Spleen (tissue), 11 donors: ENCODE measurements around the gene SLC48A1. TPM values are rescaled to one million over a fixed set of nuclear protein-coding genes. Genes with fewer than 3 reads are reported as not detected.

ENCODE experiments used
- DNase-seq: peaks from one replicate; pipeline ENCODE4 v3.0.0-alpha.2; 2020
- H3K27ac ChIP-seq, 8 donors: fragments of 200-600 bp; sonication (generic) in 7 of 8; 1 replicate in 4 of 8; 2 replicates in 4 of 8; pipeline versions ENCODE4 v1.5.0 to v1.8.0; 2016 to 2021; ENCODE audit warnings: inconsistent platforms in 4 of 8, mild to moderate bottlenecking in 4 of 8, moderate library complexity in 1 of 8
- H3K27me3 ChIP-seq, 7 donors: fragments of 200-600 bp; sonication (generic) in 6 of 7; replicated peaks in 1 of 7; 1 replicate in 4 of 7; 2 replicates in 3 of 7; pipeline versions ENCODE4 v1.5.0 to v1.8.0; 2016 to 2021; ENCODE audit warnings: inconsistent platforms in 3 of 7, mild to moderate bottlenecking in 1 of 7
- H3K36me3 ChIP-seq, 6 donors: fragments of 200-600 bp; sonication (generic) in 5 of 6; 1 replicate in 4 of 6; 2 replicates in 2 of 6; pipeline versions ENCODE4 v1.5.0 to v1.8.0; 2016 to 2021; ENCODE audit warnings: inconsistent platforms in 2 of 6
- H3K4me1 ChIP-seq, 6 donors: fragments of 200-600 bp; sonication (generic) in 5 of 6; 1 replicate in 3 of 6; 2 replicates in 3 of 6; pipeline versions ENCODE4 v1.5.0 to v1.8.0; 2016 to 2021; ENCODE audit warnings: inconsistent platforms in 3 of 6
- H3K4me3 ChIP-seq, 8 donors: fragments of 200-600 bp; sonication (generic) in 7 of 8; 1 replicate in 4 of 8; 2 replicates in 4 of 8; pipeline versions ENCODE4 v1.5.0 to v1.8.0; 2016 to 2021; ENCODE audit warnings: inconsistent platforms in 4 of 8, mild to moderate bottlenecking in 4 of 8, moderate library complexity in 2 of 8
- H3K9me3 ChIP-seq, 8 donors: fragments of 200-600 bp; sonication (generic) in 7 of 8; 1 replicate in 4 of 8; 2 replicates in 4 of 8; pipeline versions ENCODE4 v1.5.0 to v1.8.0; 2016 to 2021; ENCODE audit warnings: inconsistent platforms in 4 of 8
- POLR2A ChIP-seq, 3 donors: fragments of 450-650 bp; IDR thresholded peaks; one replicate each; pipeline ENCODE4 v1.5.1; 2017; ENCODE audit warnings: antibody characterized with exemption in 3 of 3, mild to moderate bottlenecking in 1 of 3
- POLR2AphosphoS5 ChIP-seq, 3 donors: sonication (generic); formaldehyde crosslinking; IDR thresholded peaks; one replicate each; pipeline ENCODE4 v1.5.1; 2017; ENCODE audit warnings: antibody characterized with exemption in 3 of 3
- WGBS, 5 donors: extraction: QIAGEN DNeasy Blood & Tissue Kit in 3 of 5; methylation state at CpG; one replicate each; pipeline versions ENCODE4 v1.1.5 to v1.1.7; 2013 to 2018; 5-methylcytosine and 5-hydroxymethylcytosine counted together
- intact Hi-C: fragments of 100-400 bp; cut with DNase I; formaldehyde crosslinking; loops from one replicate; pipeline ENCODE4 v1.15.0; 2023; ENCODE audit warnings: low total_unique reads
- polyA plus RNA-seq, 3 donors: library from polyadenylated mRNA; stranded (reverse); fragments of 200-250 nt; gene quantifications; one replicate each; pipeline ENCODE4 v1.2.1, GENCODE V29; 2013
- total RNA-seq, 7 donors: library from RNA; depleted of rRNA in 3 of 7; stranded (reverse); fragments of >200 nt in 3 of 7; fragmentation: NEBNext Ultra II Directional in 4 of 7; extraction: Animal tissue kit (Norgen Biotek cat#: 25700) in 4 of 7; gene quantifications; one replicate each; pipeline versions ENCODE4 v1.1.0 to v1.2.1, GENCODE V29; 2016 to 2021
- TF ChIP-seq, protein P1 (sequence below), 11 experiments: fragments of 200-600 bp in 7 of 11; fragments of 450-650 bp in 4 of 11; sonication (generic) in 4 of 11; IDR thresholded peaks in 8 of 11; conservative IDR thresholded peaks in 3 of 11; 1 replicate in 7 of 11; 2 replicates in 4 of 11; pipeline versions ENCODE4 v1.4.0 to v1.8.0; 2016 to 2021; ENCODE audit warnings: antibody characterized with exemption in 11 of 11, inconsistent platforms in 4 of 11, mild to moderate bottlenecking in 1 of 11
- donor health status: healthy with polysubstance abuse.
- donor health status: DM: no; HTN: no; CAD: no; lungs with moderate emphysema.
- donor health status: DM: no; HTN: no; CAD: no.
- donor health status: Bipolar disorder and iron deficiency.
- donor health status: healthy.
- donor health status: DM: no; HTN: no; CAD: no.
- donor health status: DM: yes; HTN: yes; CAD: no.

SLC48A1 gene
- total and polyA plus RNA-seq, 10 donors, result 8.4 to 66.4 (median 38.0) TPM

DNA sequence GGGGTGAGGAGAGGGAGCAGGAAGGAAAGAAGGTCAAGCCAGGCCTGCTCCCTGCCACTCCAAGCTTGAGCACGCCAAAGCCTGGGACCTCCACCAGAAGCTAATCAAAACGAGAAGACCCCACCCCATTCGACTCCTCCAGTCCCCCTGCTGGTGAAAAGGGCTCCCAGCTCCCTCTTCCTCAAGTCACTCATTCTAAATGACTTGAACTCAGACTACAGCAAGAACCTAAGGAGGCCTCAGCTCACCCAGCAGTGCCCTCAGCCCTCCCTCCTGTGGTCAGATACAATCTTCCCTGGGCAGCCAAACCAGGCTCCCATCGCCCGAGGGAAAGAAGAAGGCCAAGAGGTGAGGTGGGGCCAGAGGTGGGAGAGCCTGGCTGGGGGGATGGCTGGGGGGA is 29.3 kb downstream of the SLC48A1 start:
- 14 to 31% (median 18%) methylated on average over 5 of the region's 5 CpGs for WGBS, 5 donors
- intact Hi-C loops, result loop anchor here (5.0 kb wide), 1 partner anchor 35 kb away; no protein-coding TSS in a partner anchor
- no peak for DNase-seq
- H3K4me1 ChIP-seq, result peaks cover 72 to 95% (median 86%) of the 10 kb centered on the region in 6 donors
- H3K36me3 ChIP-seq, result peaks cover 0 to 51% (median 14%) of the 10 kb centered on the region in 6 donors
- no peaks in the 10 kb centered on the region for H3K27me3 ChIP-seq
- H3K27ac ChIP-seq, result peak overlapping the region; percentile 55 to 98 (median 80)
- TF ChIP-seq, protein P1, sequence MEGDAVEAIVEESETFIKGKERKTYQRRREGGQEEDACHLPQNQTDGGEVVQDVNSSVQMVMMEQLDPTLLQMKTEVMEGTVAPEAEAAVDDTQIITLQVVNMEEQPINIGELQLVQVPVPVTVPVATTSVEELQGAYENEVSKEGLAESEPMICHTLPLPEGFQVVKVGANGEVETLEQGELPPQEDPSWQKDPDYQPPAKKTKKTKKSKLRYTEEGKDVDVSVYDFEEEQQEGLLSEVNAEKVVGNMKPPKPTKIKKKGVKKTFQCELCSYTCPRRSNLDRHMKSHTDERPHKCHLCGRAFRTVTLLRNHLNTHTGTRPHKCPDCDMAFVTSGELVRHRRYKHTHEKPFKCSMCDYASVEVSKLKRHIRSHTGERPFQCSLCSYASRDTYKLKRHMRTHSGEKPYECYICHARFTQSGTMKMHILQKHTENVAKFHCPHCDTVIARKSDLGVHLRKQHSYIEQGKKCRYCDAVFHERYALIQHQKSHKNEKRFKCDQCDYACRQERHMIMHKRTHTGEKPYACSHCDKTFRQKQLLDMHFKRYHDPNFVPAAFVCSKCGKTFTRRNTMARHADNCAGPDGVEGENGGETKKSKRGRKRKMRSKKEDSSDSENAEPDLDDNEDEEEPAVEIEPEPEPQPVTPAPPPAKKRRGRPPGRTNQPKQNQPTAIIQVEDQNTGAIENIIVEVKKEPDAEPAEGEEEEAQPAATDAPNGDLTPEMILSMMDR (IDR thresholded peaks at IDR 0.05 in 8 of 11, conservative IDR thresholded peaks at IDR 0.05 in 3 of 11), result peak in 5 of 11 experiments; percentile 11 to 47 (median 37)
- no peak for TF ChIP-seq POLR2AphosphoS5 (IDR thresholded peaks at IDR 0.05)
- no peaks in the 10 kb centered on the region for H3K9me3 ChIP-seq
- peak overlapping the region in 1 of 8 donors; percentile 37 for H3K4me3 ChIP-seq

DNA sequence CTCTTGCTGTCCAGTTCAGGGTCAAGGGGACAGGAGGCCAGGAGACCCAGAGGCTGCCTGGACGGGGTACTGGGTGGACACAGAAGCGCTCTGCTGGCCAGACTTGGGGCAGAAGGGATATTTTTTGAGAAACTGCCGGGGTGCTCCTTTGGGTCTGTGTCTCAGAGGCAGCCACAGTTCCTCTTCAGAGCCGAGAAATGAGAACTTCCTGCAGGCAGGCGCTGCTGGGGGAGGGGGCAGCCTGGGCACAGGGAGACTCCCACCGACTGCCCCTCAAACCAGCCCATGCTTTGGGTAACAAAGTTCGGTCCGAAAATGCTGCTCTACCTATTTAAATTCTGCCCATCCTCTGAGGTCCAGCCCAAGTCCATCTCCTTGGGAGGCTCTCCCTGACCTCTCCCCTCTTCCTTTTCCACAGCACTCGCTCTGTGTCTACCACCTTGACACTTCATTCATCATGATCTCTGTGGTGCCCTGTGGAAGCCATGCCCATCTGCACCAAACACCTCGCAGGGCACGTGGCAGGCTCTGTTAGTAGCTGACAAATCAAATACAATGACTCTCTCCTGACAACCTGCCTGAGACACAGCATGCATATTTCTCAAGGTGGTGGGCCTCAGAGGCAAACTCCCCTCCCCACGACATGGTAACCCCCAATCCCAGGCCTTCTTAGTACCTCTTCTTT is 30.3 kb downstream of the SLC48A1 start:
- intact Hi-C loops, result loop anchor here (5.0 kb wide), 1 partner anchor 34 kb away; no protein-coding TSS in a partner anchor
- no peak for DNase-seq
- H3K36me3 ChIP-seq, result peaks cover 0 to 41% (median 6%) of the 10 kb centered on the region in 6 donors
- TF ChIP-seq POLR2AphosphoS5 (IDR thresholded peaks at IDR 0.05), result peak in 2 of 3 donors; percentile 0 to 26
- TF ChIP-seq, protein P1 (IDR thresholded peaks at IDR 0.05 in 8 of 11, conservative IDR thresholded peaks at IDR 0.05 in 3 of 11), result no peak
- TF ChIP-seq POLR2A (IDR thresholded peaks at IDR 0.05), result no peak
- H3K27ac ChIP-seq, result peak overlapping the region; percentile 55 to 98 (median 80)
- no peaks in the 10 kb centered on the region for H3K9me3 ChIP-seq
- H3K4me3 ChIP-seq, result peak overlapping the region in 1 of 8 donors; percentile 37
- H3K4me1 ChIP-seq, result peaks cover 82 to 100% (median 95%) of the 10 kb centered on the region in 6 donors
- H3K27me3 ChIP-seq, result no peaks in the 10 kb centered on the region
- WGBS, 5 donors, result 23 to 32% (median 26%) methylated on average over 12 of the region's 12 CpGs

DNA sequence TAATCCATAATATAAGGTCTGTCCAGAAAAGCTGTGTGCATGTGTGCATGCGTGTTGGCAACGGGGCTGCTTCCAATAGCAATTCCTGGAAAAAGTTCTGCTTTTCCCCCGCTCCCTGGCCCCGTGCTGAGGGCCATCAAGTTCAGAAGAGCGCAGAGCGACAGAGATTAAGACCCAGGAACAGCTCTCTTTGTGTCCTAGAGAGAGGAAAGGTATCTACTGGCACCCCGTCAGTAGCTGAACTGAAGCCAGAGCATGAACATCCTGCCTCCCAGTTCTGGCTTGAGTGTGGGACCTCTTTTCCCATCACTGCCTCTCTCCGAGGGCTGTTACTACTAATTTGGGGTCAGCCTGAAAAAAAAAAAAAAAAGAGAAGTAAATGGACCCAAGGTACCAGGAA is 31.1 kb downstream of the SLC48A1 start:
- Histone ChIP-seq H3K4me1 (peaks cover 91 to 100% (median 100%) of the 10 kb centered on the region in 6 donors), H3K27ac (peak overlapping the region in 6 of 8 donors; percentile 23 to 98 (median 84)), H3K36me3 (peaks cover 0 to 33% (median 0%) of the 10 kb centered on the region in 6 donors), H3K9me3 (no peaks in the 10 kb centered on the region), H3K4me3 (no peak overlapping the region), H3K27me3 (no peaks in the 10 kb centered on the region)
- intact Hi-C loops, result loop anchor here (5.0 kb wide), 1 partner anchor 33 kb away; no protein-coding TSS in a partner anchor
- no peak for TF ChIP-seq POLR2AphosphoS5 (IDR thresholded peaks at IDR 0.05)
- no peak for TF ChIP-seq POLR2A (IDR thresholded peaks at IDR 0.05)
- TF ChIP-seq, protein P1 (IDR thresholded peaks at IDR 0.05 in 8 of 11, conservative IDR thresholded peaks at IDR 0.05 in 3 of 11), result no peak
- WGBS, 5 donors, result 69 to 84% (median 74%) methylated on average over 8 of the region's 8 CpGs
- no peak for DNase-seq

DNA sequence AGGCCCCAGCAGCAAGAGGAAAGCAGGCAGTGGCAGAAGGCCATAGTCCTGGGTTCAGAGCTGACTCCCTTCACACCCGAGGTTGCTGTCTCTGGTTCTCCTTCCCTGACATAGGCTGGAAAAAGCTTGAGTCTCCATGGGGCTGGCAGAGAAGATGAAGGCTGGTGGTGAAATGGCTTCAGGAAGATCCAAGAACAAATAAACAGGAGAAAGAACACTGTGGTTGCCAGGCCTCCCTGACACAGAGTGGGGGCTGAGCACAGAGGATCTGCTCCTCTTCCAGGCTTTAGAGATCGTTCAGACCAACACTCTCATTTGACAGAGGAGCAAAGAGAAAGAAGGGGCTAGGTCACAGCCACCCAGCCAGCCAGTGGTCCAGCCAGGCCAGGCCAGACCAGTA is 32.4 kb downstream of the SLC48A1 start:
- Histone ChIP-seq H3K27ac (peak overlapping the region in 7 of 8 donors; percentile 4 to 98 (median 75)), H3K4me3 (no peak overlapping the region), H3K36me3 (peaks cover 0 to 27% (median 0%) of the 10 kb centered on the region in 6 donors), H3K4me1 (peaks cover 90 to 100% (median 100%) of the 10 kb centered on the region in 6 donors), H3K27me3 (no peaks in the 10 kb centered on the region), H3K9me3 (no peaks in the 10 kb centered on the region)
- no peak for DNase-seq
- intact Hi-C loops, result no loop called here
- TF ChIP-seq POLR2A (IDR thresholded peaks at IDR 0.05) (no peak), POLR2AphosphoS5 (IDR thresholded peaks at IDR 0.05) (no peak)
- TF ChIP-seq, protein P1 (IDR thresholded peaks at IDR 0.05 in 8 of 11, conservative IDR thresholded peaks at IDR 0.05 in 3 of 11), result no peak
- WGBS, 5 donors, result 34 to 50% (median 42%) methylated on average over 2 of the region's 2 CpGs
